HL-60 (cell line): ENCODE data around the gene UBE2G1.

ENCODE experiments used
- DNase-seq, 2 experiments: peaks; one replicate each; pipeline ENCODE4 v3.0.0-alpha.2; 2010 to 2020; ENCODE audit warnings: low read depth in 1 of 2, low spot score in 1 of 2
- H3K27ac ChIP-seq: fragments of 250-450 bp; sonication (Bioruptor Pico); replicated peaks from 2 replicates; pipeline ENCODE4 v1.5.1; 2020; ENCODE audit warnings: mild to moderate bottlenecking, moderate library complexity
- H3K27me3 ChIP-seq: fragments of 250-450 bp; sonication (Bioruptor Pico); 2 replicates; pipeline ENCODE4 v1.5.1; 2021; ENCODE audit warnings: mild to moderate bottlenecking, moderate library complexity; ENCODE audit not compliant: insufficient read depth, poor library complexity, severe bottlenecking
- H3K4me3 ChIP-seq: replicated peaks from 2 replicates; pipeline ENCODE4 v1.5.1; 2011; ENCODE audit warnings: mild to moderate bottlenecking, control low read depth, low read length; ENCODE audit not compliant: insufficient read depth
- CTCF ChIP-seq: IDR thresholded peaks from one replicate; pipeline ENCODE4 v1.5.1; 2011; ENCODE audit warnings: low read length, control low read depth, inconsistent platforms; ENCODE audit not compliant: insufficient read depth
- GABPA ChIP-seq: IDR thresholded peaks from 2 replicates; pipeline ENCODE4 v1.6.1; 2012; ENCODE audit warnings: low read depth
- POLR2AphosphoS5 ChIP-seq: IDR thresholded peaks from 2 replicates; pipeline ENCODE4 v1.6.1; 2012; ENCODE audit warnings: low read depth
- SPI1 ChIP-seq: IDR thresholded peaks from 2 replicates; pipeline ENCODE4 v1.6.1; 2012; ENCODE audit warnings: low read depth, mild to moderate bottlenecking, borderline replicate concordance
- TF ChIP-seq, protein P1 (sequence below): IDR thresholded peaks from 2 replicates; pipeline ENCODE4 v1.6.1; 2012; ENCODE audit warnings: low read depth; ENCODE audit not compliant: insufficient replicate concordance

Gene UBE2G1

DNA sequence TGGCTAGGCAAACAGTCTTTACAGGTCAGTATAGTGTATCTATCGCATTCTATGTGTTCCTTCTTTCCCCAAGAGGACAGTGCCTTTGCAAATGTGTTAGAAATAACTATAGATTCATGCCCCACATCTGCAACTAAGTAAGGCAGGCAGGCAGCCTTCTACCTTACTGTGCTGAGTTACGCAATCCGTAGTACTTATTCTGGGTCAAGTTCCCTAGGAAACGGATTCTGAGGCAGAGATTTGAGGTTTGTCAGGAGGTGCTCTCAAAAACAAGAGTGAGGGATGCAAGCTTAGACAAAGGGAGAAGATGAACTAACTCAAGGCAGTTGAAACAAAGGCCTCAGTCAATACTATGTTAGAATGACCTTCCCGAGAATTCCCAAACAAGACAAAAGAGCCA, 90.0 kb downstream of the UBE2G1 start:
- H3K27ac ChIP-seq: no peak overlapping the region
- DNase-seq: no peak
- H3K27me3 ChIP-seq: no peaks in the 10 kb centered on the region
- no peak overlapping the region for H3K4me3 ChIP-seq
- TF ChIP-seq POLR2AphosphoS5 (no peak), CTCF (no peak), SPI1 (no peak), GABPA (no peak)
- TF ChIP-seq, protein P1, sequence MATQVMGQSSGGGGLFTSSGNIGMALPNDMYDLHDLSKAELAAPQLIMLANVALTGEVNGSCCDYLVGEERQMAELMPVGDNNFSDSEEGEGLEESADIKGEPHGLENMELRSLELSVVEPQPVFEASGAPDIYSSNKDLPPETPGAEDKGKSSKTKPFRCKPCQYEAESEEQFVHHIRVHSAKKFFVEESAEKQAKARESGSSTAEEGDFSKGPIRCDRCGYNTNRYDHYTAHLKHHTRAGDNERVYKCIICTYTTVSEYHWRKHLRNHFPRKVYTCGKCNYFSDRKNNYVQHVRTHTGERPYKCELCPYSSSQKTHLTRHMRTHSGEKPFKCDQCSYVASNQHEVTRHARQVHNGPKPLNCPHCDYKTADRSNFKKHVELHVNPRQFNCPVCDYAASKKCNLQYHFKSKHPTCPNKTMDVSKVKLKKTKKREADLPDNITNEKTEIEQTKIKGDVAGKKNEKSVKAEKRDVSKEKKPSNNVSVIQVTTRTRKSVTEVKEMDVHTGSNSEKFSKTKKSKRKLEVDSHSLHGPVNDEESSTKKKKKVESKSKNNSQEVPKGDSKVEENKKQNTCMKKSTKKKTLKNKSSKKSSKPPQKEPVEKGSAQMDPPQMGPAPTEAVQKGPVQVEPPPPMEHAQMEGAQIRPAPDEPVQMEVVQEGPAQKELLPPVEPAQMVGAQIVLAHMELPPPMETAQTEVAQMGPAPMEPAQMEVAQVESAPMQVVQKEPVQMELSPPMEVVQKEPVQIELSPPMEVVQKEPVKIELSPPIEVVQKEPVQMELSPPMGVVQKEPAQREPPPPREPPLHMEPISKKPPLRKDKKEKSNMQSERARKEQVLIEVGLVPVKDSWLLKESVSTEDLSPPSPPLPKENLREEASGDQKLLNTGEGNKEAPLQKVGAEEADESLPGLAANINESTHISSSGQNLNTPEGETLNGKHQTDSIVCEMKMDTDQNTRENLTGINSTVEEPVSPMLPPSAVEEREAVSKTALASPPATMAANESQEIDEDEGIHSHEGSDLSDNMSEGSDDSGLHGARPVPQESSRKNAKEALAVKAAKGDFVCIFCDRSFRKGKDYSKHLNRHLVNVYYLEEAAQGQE: no peak

- Histone ChIP-seq H3K27ac (no peak overlapping the region), H3K27me3 (no peaks in the 10 kb centered on the region), H3K4me3 (no peak overlapping the region)
- TF ChIP-seq SPI1: no peak
- TF ChIP-seq GABPA: no peak
- TF ChIP-seq CTCF: no peak
- no peak for TF ChIP-seq POLR2AphosphoS5
- TF ChIP-seq, protein P1: no peak
- no peak for DNase-seq
Observed at GRCh38 chr17:4272972-4273368, 93.5 kb downstream of the UBE2G1 start.

DNA sequence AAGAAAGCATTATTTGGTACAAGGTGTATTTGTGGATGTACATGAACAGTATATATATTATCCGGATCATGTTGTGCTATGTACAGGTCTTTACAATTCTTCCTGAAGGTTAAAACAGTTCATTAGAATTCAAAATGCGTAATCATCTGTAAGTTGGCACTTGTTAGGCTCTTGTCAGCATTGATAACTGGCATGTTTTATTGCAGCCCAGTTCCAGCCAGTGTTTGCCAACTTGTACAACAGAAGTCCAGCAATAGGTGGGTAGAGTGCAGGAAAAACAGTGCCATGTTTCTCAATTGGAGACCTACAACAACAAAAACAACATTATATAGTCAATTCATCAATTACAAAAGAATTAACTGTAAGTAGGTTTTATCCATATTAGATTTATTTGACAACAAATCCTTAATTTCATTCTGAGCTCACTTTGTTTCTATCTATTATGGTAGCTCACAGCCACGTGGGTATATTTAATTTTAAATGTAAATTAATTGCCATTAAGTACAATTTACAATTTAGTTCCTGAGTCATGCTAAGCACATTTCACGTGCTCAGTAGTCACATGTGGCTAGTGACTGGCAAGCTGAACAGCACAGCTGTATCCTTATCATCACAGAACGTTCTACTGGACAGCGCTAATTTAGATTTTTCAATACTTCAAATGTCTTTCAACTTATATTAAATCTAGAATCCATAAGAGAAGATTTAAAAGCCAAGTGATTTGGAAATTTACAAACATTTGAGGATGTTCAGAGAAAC, 94.1 kb downstream of the UBE2G1 start:
- no peak for DNase-seq
- TF ChIP-seq SPI1 (no peak), CTCF (no peak), GABPA (no peak), POLR2AphosphoS5 (no peak)
- TF ChIP-seq, protein P1: no peak
- Histone ChIP-seq H3K27me3 (no peaks in the 10 kb centered on the region), H3K4me3 (no peak overlapping the region), H3K27ac (no peak overlapping the region)
